OCI-LY1 (cell line): ENCODE data around the gene THEM5.
A peak's percentile ranks its signal among the peaks of the same experiment; 100 is the strongest.

Source experiments
- H2AFZ ChIP-seq: fragments of 200-600 bp; sonication (generic), shearing (Covaris generic); 2 replicates; pipeline ENCODE4 v1.6.0; 2014; ENCODE audit warnings: antibody characterized with exemption, mild to moderate bottlenecking, low read length
- H3F3A ChIP-seq: fragments of 200-600 bp; sonication (generic), shearing (Covaris generic); 2 replicates; pipeline ENCODE4 v1.6.0; 2014; ENCODE audit warnings: mild to moderate bottlenecking, antibody characterized with exemption, low read length, moderate library complexity; ENCODE audit not compliant: insufficient read depth
- H3K27ac ChIP-seq: fragments of 200-600 bp; sonication (generic); 2 replicates; pipeline ENCODE4 v1.5.1; 2014; ENCODE audit warnings: low read length, mixed run types, mild to moderate bottlenecking, low read depth; ENCODE audit not compliant: poor library complexity, severe bottlenecking
- H3K27me3 ChIP-seq: fragments of 200-600 bp; sonication (generic); 2 replicates; pipeline ENCODE4 v1.6.0; 2014; ENCODE audit warnings: antibody characterized with exemption, mild to moderate bottlenecking, low read length, moderate library complexity; ENCODE audit not compliant: insufficient read depth
- H3K36me3 ChIP-seq: fragments of 200-600 bp; sonication (generic); 2 replicates; pipeline ENCODE4 v1.6.1; 2014; ENCODE audit warnings: mild to moderate bottlenecking, antibody characterized with exemption, low read length, moderate library complexity, mixed read lengths; ENCODE audit not compliant: insufficient read depth
- H3K4me1 ChIP-seq: fragments of 200-600 bp; sonication (generic); 2 replicates; pipeline ENCODE4 v1.5.1; 2014; ENCODE audit warnings: mild to moderate bottlenecking, low read length, moderate library complexity; ENCODE audit not compliant: insufficient read depth, severe bottlenecking
- H3K4me2 ChIP-seq: fragments of 200-600 bp; sonication (generic), shearing (Covaris generic); 2 replicates; pipeline ENCODE4 v1.6.1; 2014; ENCODE audit warnings: low read length
- H3K4me3 ChIP-seq: fragments of 200-600 bp; sonication (generic); 2 replicates; pipeline ENCODE4 v1.5.1; 2014; ENCODE audit warnings: low read length, low read depth, mild to moderate bottlenecking, mixed read lengths; ENCODE audit not compliant: poor library complexity, severe bottlenecking
- H3K79me2 ChIP-seq: fragments of 200-600 bp; shearing (Covaris generic); 2 replicates; pipeline ENCODE4 v1.6.1; 2016; ENCODE audit warnings: mixed run types, low read length, mixed read lengths; ENCODE audit not compliant: insufficient read depth
- H3K9ac ChIP-seq: fragments of 200-600 bp; sonication (generic), shearing (Covaris generic); 2 replicates; pipeline ENCODE4 v1.6.1; 2014; ENCODE audit warnings: mild to moderate bottlenecking, low read length, mixed read lengths
- H3K9me2 ChIP-seq: fragments of 200-600 bp; sonication (generic), shearing (Covaris generic); 2 replicates; pipeline ENCODE4 v1.6.1; 2014; ENCODE audit warnings: low read depth, mild to moderate bottlenecking, low read length, mixed read lengths
- H3K9me3 ChIP-seq: fragments of 200-600 bp; shearing (Covaris generic); 2 replicates; pipeline ENCODE4 v1.6.1; 2014; ENCODE audit warnings: low read length, mixed read lengths
- H4K20me1 ChIP-seq: fragments of 200-600 bp; sonication (generic), shearing (Covaris generic); 2 replicates; pipeline ENCODE4 v1.6.0; 2016; ENCODE audit warnings: mild to moderate bottlenecking, low read length; ENCODE audit not compliant: insufficient read depth
- CTCF ChIP-seq: fragments of 200-600 bp; sonication (generic), shearing (Covaris generic); IDR thresholded peaks from 2 replicates; pipeline ENCODE4 v1.5.1; 2017; ENCODE audit warnings: mild to moderate bottlenecking, antibody characterized with exemption, low read length, moderate library complexity, mixed read lengths
- EZH2 ChIP-seq: fragments of 200-600 bp; sonication (generic), shearing (Covaris generic); IDR thresholded peaks from 2 replicates; pipeline ENCODE4 v1.8.0; 2017; ENCODE audit warnings: borderline replicate concordance, mixed run types, mild to moderate bottlenecking, antibody characterized with exemption, low read length, moderate library complexity, mixed read lengths

The THEM5 gene

GRCh38 chr1:151838222-151839081 is 15.1 kb downstream of the THEM5 start:
- H3F3A ChIP-seq = no peaks in the 10 kb centered on the region
- H3K27me3 ChIP-seq = 0 out of 2 replicates have a peak, but pooled peaks cover 11% of the 10 kb centered on the region
- no peaks in the 10 kb centered on the region for H3K9me2 ChIP-seq
- H3K79me2 ChIP-seq = no peaks in the 10 kb centered on the region
- H3K4me3 ChIP-seq = peak overlapping the region; percentile 41
- H3K4me2 ChIP-seq = peak overlapping the region; percentile 43
- H2AFZ ChIP-seq = no peak overlapping the region
- no peaks in the 10 kb centered on the region for H3K9me3 ChIP-seq
- TF ChIP-seq EZH2 (no peak), CTCF (no peak)
- no peak overlapping the region for H3K27ac ChIP-seq
- peaks cover 26% of the 10 kb centered on the region for H3K4me1 ChIP-seq
- no peaks in the 10 kb centered on the region for H3K36me3 ChIP-seq
- no peak overlapping the region; the same call in 1 of the 2 replicates for H3K9ac ChIP-seq
- no peaks in the 10 kb centered on the region for H4K20me1 ChIP-seq

GRCh38 chr1:151837884-151838221 is 15.7 kb downstream of the THEM5 start:
- Histone ChIP-seq H2AFZ (no peak overlapping the region), H4K20me1 (no peaks in the 10 kb centered on the region), H3K9me2 (no peaks in the 10 kb centered on the region), H3F3A (no peaks in the 10 kb centered on the region), H3K4me2 (peak overlapping the region; percentile 43), H3K27me3 (0 out of 2 replicates have a peak, but pooled peaks cover 11% of the 10 kb centered on the region), H3K9ac (no peak overlapping the region), H3K27ac (no peak overlapping the region), H3K4me3 (peak overlapping the region; percentile 21), H3K4me1 (peaks cover 21% of the 10 kb centered on the region), H3K79me2 (no peaks in the 10 kb centered on the region), H3K9me3 (no peaks in the 10 kb centered on the region), H3K36me3 (no peaks in the 10 kb centered on the region)
- TF ChIP-seq EZH2 = no peak
- TF ChIP-seq CTCF = no peak

GRCh38 chr1:151837197-151837596 is 16.3 kb downstream of the THEM5 start:
- no peaks in the 10 kb centered on the region for H3F3A ChIP-seq
- H3K9me3 ChIP-seq = no peaks in the 10 kb centered on the region
- H3K4me2 ChIP-seq = no peak overlapping the region
- no peaks in the 10 kb centered on the region for H4K20me1 ChIP-seq
- 0 out of 2 replicates have a peak, but pooled peaks cover 11% of the 10 kb centered on the region for H3K27me3 ChIP-seq
- peaks cover 21% of the 10 kb centered on the region for H3K4me1 ChIP-seq
- no peaks in the 10 kb centered on the region for H3K9me2 ChIP-seq
- H2AFZ ChIP-seq = no peak overlapping the region
- no peaks in the 10 kb centered on the region for H3K79me2 ChIP-seq
- no peak overlapping the region for H3K27ac ChIP-seq
- H3K36me3 ChIP-seq = no peaks in the 10 kb centered on the region
- no peak overlapping the region for H3K4me3 ChIP-seq
- TF ChIP-seq CTCF = no peak
- TF ChIP-seq EZH2 = no peak
- no peak overlapping the region for H3K9ac ChIP-seq
